GM19099 (cell line): ENCODE measurements around the gene SGK1.

Source experiments
- POLR2A ChIP-seq: IDR thresholded peaks from 3 replicates; pipeline ENCODE4 v1.6.1; 2011; ENCODE audit warnings: low read depth; ENCODE audit not compliant: insufficient read length; ENCODE audit errors: extremely low read depth

SGK1 gene

DNA sequence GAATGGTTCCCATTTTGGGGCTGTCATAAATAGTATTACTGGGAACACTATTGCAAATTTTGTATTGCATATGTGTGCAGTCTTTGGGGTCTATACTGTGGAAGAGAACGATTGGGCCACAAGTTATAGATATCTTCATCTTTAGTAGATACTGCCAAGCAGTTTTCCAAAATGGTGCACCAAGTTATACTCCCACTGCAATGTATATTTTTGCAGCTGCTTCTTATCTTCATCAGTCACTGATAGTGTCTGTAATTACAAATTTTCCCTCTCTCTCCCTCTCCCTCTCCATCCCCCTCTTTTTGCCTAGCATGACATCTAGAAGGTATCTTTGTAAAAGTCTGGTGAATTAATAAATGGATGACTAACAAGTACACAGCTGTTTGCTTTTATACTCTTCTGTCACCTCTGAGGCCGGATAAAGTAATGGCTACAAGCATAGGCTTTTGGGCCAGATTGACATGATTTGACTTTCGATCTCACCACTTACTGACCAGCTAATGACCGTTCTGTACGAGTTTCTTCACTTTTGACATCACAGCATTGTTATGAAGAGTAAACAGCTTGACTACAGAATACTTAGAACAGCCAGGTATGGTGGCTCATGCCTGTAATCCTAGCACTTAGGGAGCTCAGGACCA lies 152.2 kb downstream of the SGK1 start:
- no peak for TF ChIP-seq POLR2A

DNA sequence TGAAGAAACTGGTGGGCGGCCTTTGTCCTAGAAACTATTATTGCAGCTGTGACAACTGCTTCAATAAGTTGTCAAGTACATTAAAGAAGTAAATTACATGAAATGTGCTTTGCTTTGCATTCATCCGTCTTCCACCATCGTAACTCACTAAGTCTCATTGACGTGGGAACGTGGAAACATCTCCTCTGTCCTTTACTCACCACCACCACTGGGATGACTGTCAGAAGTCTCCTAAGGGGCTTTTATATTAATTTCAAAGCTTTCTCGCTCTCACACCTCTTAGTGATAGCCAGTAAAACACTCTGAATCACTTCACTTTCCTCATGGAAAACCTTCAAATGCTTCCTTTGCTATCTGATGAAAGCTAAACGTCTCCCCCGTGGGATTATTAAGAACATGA lies 153.6 kb downstream of the SGK1 start:
- TF ChIP-seq POLR2A = no peak

DNA sequence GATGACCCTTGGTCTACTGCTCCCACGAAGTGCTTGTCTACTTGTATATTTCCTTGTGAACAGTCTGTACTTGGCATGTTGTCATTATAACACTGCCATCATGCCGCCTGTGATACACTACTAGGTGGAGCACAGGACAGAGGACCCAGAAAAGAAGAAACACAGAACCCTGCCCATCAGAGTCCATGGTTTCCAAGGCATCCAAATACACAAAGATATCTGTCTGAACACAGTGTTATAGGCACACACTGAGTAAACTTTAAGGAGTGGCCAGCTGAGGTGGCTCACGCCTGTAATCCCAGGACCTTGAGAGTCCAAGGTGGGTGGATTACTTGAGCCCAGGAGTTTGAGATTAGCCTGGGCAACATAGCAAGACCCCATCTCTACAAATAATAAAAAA lies 155.0 kb downstream of the SGK1 start:
- TF ChIP-seq POLR2A = no peak

- no peak for TF ChIP-seq POLR2A
Observed at GRCh38 chr6:134161041-134161440, 156.9 kb downstream of the SGK1 start.

GRCh38 chr6:134152767-134153485 lies 165.0 kb downstream of the SGK1 start:
- no peak for TF ChIP-seq POLR2A

DNA sequence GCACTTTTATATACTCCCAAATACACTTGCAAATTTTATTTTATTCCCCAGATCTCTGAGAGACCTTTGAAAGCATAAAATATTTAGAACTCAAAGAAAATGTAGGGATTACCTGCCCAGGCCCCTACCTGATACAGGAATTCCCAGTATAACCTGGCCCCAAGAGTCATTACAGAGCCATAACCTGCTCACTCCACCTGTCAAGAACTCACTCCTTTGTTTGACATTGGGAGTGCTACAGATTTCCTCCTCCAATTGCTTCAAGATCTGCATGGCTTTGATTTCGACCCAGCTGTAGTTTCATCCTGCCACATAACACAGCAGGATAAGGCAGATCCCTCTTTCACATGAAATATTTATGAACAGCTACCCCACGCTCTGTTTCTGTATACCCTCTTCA lies 169.3 kb downstream of the SGK1 start:
- no peak for TF ChIP-seq POLR2A

- no peak for TF ChIP-seq POLR2A
Observed at GRCh38 chr6:134147034-134147533, 170.8 kb downstream of the SGK1 start.

DNA sequence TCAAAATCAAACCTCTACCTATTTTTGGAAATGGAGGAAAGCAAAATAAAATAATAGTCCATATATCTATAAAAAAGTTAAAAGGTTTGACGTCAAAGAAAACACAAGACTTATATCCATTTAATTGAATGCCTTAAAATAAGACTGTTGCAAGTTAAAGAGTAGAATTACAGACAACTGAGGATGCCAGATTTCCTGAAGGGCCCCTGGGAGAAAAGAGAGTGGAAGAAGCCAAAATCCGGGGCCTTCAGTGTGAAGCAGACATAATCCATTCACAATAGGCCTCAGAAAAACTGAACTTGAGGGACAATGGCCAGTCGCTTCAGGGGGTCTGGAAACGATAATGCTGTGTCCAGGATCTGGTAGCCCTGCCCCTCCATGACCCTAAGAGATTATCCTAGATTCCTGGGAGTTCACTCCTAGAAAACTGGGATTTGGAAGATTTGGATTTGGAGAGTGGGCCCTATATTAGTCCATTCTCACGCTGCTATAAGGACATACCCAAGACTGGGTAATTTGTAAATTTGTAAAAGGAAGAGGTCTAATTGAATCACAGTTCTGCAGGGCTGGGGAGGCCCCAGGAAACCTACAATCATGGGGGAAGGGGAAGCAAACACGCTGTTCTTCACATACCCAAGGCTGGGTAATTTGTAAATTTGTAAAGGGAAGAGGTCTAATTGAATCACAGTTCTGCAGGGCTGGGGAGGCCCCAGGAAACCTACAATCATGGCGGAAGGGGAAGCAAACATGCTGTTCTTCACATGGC lies 171.5 kb downstream of the SGK1 start:
- no peak for TF ChIP-seq POLR2A

DNA sequence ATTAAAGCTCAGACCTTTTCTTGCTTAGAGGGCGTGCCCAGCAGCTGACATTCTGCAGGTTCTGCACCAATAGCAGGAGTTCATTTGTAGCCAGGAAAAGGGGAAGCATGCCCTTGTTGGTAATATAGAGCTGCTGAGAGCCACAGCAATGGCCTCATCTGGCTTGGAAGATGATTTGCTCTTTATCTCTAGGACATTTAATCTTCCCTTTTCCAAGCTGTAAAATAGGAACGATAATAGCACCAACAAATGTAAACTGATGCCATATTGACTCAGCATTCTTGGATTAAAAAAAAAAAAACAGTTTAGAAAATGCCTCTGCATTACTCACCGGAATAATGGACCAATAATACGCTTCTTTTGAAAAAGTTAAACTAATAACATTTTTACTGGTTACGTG lies 172.1 kb downstream of the SGK1 start:
- TF ChIP-seq POLR2A = no peak

DNA sequence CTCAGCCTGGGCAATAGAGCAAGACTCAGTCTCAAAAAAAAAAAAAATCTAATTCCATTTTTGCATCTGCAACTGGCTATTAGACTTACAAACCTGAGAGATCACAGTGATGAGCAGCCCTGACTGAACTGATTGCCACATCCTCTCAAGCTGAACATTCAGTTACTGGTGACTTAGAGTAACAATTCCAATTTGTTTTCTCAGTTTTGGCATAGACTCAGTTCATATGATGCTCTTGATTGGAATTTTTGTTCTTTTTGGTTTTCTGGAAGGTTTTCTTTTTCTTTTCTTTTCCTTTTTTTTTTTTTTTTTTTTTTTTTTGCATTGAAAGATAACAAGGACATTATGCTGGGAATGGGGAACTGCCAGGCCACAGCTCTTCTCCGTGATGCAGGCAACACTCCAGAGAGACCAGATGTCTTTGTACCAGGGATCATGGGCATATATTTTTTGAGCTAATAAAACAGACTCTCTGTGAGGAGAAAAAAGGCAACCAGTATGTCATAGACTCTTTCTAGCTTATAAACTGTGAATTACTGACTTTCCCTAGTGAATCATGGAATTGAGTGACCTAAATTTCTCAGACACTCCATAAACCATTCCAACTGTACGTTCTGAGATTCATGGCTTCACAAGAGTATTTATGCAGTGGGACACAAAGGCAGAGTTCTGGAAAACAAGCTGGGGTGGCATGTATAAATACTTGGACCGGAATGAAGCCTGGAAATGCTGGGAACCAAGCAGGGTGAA lies 179.5 kb downstream of the SGK1 start:
- TF ChIP-seq POLR2A = no peak

DNA sequence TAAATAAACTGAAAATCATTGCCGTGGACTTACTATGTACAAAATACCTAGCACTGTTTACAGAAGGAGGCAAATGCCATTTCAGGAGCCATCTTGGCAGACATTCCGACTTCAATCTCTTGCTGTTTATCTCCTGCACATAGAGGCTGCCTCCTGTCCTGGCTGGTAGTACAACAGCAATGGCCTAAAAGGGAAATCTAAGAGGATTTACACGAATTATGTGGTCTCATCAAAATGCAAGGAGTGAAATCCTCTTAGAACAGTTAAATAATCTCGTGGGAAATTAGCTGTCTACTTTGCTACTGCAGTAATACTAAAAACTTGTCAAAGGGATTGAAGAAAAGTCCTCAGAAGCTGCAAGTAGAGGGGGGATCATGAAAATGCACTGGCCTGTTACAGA lies 183.3 kb downstream of the SGK1 start:
- no peak for TF ChIP-seq POLR2A

DNA sequence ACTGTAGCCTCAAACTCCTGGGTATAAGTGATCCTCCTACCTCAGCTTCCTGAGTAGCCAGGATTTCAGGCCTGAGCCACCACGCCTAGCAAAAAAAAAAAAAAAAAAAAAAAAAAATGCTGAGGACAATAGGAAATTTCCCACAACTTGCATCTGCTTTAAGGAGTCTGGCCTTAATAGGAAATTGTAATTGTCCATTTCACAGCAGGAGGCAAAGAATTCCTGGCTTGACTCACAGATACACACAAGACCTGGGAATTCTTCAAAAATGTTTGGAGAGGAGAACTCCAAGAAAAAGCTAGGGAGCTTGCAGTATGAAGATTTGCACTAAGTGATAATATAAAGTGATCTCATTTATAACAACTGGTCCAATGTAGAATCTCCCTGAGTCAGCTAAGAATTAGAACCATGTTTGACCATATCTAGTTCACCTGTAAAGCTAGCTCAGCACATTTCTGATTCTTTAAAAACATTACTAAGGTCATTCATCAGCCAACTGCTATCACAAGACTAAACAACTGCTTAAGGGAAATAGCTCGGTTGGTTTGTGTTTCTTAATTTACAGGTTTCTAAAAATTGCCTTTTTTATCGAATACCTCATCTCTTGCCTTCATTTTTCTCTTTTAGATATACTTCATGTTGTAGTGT lies 185.3 kb downstream of the SGK1 start:
- no peak for TF ChIP-seq POLR2A

- no peak for TF ChIP-seq POLR2A
Observed at GRCh38 chr6:134131530-134132139, 186.3 kb downstream of the SGK1 start.

GRCh38 chr6:134128146-134128545 lies 189.8 kb downstream of the SGK1 start:
- no peak for TF ChIP-seq POLR2A

DNA sequence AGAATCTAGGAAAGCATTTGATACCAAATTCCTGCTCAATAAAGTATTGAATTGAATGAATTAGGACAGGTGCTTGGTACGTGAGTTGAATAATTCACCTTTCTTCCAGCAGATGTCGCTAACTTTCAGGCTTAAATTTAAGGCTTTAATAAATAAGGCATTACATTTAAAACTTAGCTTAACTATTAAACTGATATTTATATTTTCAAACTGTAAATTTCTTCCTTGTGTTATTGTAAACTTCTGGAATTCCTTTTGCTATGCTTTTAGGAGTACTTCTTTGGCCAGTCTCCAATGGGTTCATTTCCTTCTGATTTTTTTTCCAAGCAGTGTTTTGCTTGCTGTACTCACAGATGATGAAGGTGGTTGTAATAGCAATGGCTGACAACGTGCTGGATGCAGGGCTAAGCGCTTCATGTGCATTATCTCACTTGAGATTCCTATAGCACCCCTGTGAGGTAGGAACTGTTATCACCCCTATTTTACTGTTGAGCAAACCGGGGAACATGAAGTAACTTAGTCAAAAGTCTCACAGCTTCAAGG lies 194.2 kb downstream of the SGK1 start:
- no peak for TF ChIP-seq POLR2A

DNA sequence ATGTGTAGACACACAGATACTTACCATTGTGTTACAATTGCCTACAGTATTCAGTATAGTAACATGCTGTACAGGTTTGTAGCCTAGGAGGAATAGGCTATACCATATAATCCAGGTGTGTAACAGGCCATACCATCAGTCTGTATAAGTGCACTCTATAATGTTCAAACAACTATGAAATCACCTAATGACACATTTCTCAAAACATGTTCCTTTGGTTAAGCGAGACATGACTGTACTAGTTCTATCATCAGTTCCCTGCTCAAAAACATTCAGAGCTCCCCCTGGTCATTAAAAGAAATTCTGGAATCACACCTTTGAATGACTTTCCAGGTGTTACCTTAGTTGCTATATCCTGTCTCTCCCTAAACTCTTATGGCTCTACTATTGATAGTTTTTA lies 195.1 kb downstream of the SGK1 start:
- TF ChIP-seq POLR2A = no peak
